K562 (cell line): Measurements from ENCODE around the gene CCNJL. TPM values are rescaled to one million over a fixed set of nuclear protein-coding genes. Genes with fewer than 3 reads are reported as not detected.

ENCODE experiments used
- ATAC-seq: fragments of 200-7000 bp; cut with Tn5 transposase; 3 replicates; pipeline ENCODE4 v1.9.1; 2020; ENCODE audit warnings: moderate library complexity
- BruUV-seq: library from RNA; stranded (reverse); fragments of 400-500 nt; replicated peaks from 2 replicates; lab custom pipeline; 2021; lab: Mats Ljungman, UMichigan
- CTCF ChIA-PET: fragments of 300-600 bp; formaldehyde crosslinking; extraction: SDS; loops from one replicate; lab custom pipeline; 2021; ENCODE audit warnings: low intra/inter-chr PET ratio; lab: Yijun Ruan, JAX
- POLR2A ChIA-PET: fragments of 300-600, 350-650 bp; sonication (Branson Sonifier 250); formaldehyde crosslinking; extraction: SDS; loops from one replicate; lab custom pipeline; 2021; ENCODE audit warnings: antibody characterized with exemption, inconsistent platforms; lab: Yijun Ruan, JAX
- DNase-seq, 4 experiments: peaks; one replicate each; pipeline versions ENCODE4 v3.0.0 to v3.0.0-alpha.2; 2011 to 2018; ENCODE audit warnings: low spot score in 3 of 4, mixed read lengths in 3 of 4; ENCODE audit errors: extremely low read depth in 1 of 4
- FAIRE-seq: peaks from 2 replicates; lab custom pipeline; 2011; peaks lifted over from hg19 to GRCh38; lab: Jason Lieb, UNC
- H2AFZ ChIP-seq: 2 replicates; pipeline ENCODE4 v1.6.0; 2011; ENCODE audit warnings: low read depth, low read length, control low read depth, inconsistent platforms
- H3K27ac ChIP-seq: fragments of 200-600 bp; 3 replicates; pipeline ENCODE4 v1.8.0; 2011; ENCODE audit warnings: low read depth, mild to moderate bottlenecking, control low read depth, inconsistent platforms, low read length, moderate library complexity, mixed read lengths; ENCODE audit errors: extremely low read depth
- H3K27me3 ChIP-seq, 2 experiments: fragments of 300-600 bp in 1 of 2; 2 replicates in 1 of 2; 3 replicates in 1 of 2; pipeline versions ENCODE4 v1.6.0 to v1.8.0; 2011; ENCODE audit warnings: inconsistent platforms in 2 of 2, low read length in 2 of 2, mild to moderate bottlenecking in 1 of 2, mixed read lengths in 1 of 2, moderate library complexity in 1 of 2; ENCODE audit not compliant: control insufficient read depth in 2 of 2, insufficient read depth in 2 of 2
- H3K36me3 ChIP-seq: fragments of 300-600 bp; 3 replicates; pipeline ENCODE4 v1.8.0; 2011; ENCODE audit warnings: mild to moderate bottlenecking, low read length, inconsistent platforms; ENCODE audit not compliant: control insufficient read depth, insufficient read depth
- H3K4me1 ChIP-seq, 2 experiments: fragments of 200-600 bp in 1 of 2; replicated peaks in 1 of 2; 2 replicates in 1 of 2; 3 replicates in 1 of 2; pipeline versions ENCODE4 v1.5.1 to v1.8.0; 2011; ENCODE audit warnings: inconsistent platforms in 2 of 2, low read length in 2 of 2, mild to moderate bottlenecking in 1 of 2, mixed read lengths in 1 of 2, moderate library complexity in 1 of 2; ENCODE audit not compliant: control insufficient read depth in 2 of 2, insufficient read depth in 2 of 2
- H3K4me2 ChIP-seq: 2 replicates; pipeline ENCODE4 v1.6.1; 2011; ENCODE audit warnings: low read length, control low read depth, inconsistent platforms, mixed read lengths; ENCODE audit not compliant: insufficient read depth
- H3K4me3 ChIP-seq: fragments of 200-600 bp; sonication (generic), shearing (Covaris generic); 2 replicates; pipeline ENCODE4 v1.5.1; 2016; ENCODE audit warnings: control low read depth, inconsistent platforms
- H3K79me2 ChIP-seq: fragments of 200-600 bp; 3 replicates; pipeline ENCODE4 v1.8.0; 2011; ENCODE audit warnings: low read length, inconsistent platforms; ENCODE audit not compliant: control insufficient read depth, insufficient read depth
- H3K9ac ChIP-seq, 2 experiments: 2 replicates each; pipeline versions ENCODE4 v1.6.0 to v1.6.1; 2011; ENCODE audit warnings: low read depth in 2 of 2, low read length in 2 of 2, control low read depth in 1 of 2, inconsistent platforms in 1 of 2, mild to moderate bottlenecking in 1 of 2, mixed read lengths in 1 of 2; ENCODE audit not compliant: insufficient read depth in 1 of 2
- H3K9me1 ChIP-seq: one replicate; pipeline ENCODE4 v1.6.0; 2011; ENCODE audit warnings: inconsistent platforms, mild to moderate bottlenecking, low read length, moderate library complexity; ENCODE audit not compliant: control insufficient read depth, insufficient read depth
- H3K9me3 ChIP-seq: replicated peaks from 2 replicates; pipeline ENCODE4 v1.5.1; 2011; ENCODE audit warnings: low read depth, low read length, inconsistent platforms; ENCODE audit not compliant: control insufficient read depth, insufficient read depth
- H4K20me1 ChIP-seq: replicated peaks from 2 replicates; pipeline ENCODE4 v1.6.1; 2011; ENCODE audit warnings: low read length, inconsistent platforms, mixed read lengths; ENCODE audit not compliant: control insufficient read depth, insufficient read depth
- BDP1 ChIP-seq: IDR thresholded peaks from 3 replicates; pipeline ENCODE4 v1.6.1; 2011; ENCODE audit not compliant: insufficient read length, insufficient read depth
- BRD9 ChIP-seq: fragments of 450-650 bp; IDR thresholded peaks from 2 replicates; pipeline ENCODE4 v1.6.1; 2018; ENCODE audit warnings: low read depth; ENCODE audit not compliant: partially characterized antibody
- KAT7 ChIP-seq: sonication (generic); formaldehyde crosslinking; IDR thresholded peaks from 2 replicates; pipeline ENCODE4 v1.8.0; 2022; ENCODE audit warnings: missing genetic modification reagents, mild to moderate bottlenecking, borderline replicate concordance
- LARP7 ChIP-seq: fragments of 450-650 bp; IDR thresholded peaks from 2 replicates; pipeline ENCODE4 v1.6.1; 2016
- NFE2 ChIP-seq: IDR thresholded peaks from 2 replicates; pipeline ENCODE4 v1.6.1; 2014; ENCODE audit warnings: antibody characterized with exemption, low read depth
- PHF8 ChIP-seq: fragments of 200-600 bp; sonication (generic); IDR thresholded peaks from 2 replicates; pipeline ENCODE4 v1.6.1; 2012; ENCODE audit warnings: mixed run types, mild to moderate bottlenecking, inconsistent platforms, low read length, moderate library complexity, borderline replicate concordance
- POLR2A ChIP-seq: fragments of 450-650 bp; conservative IDR thresholded peaks from 2 replicates; pipeline ENCODE4 v1.6.1; 2016
- POLR3A ChIP-seq: IDR thresholded peaks from 2 replicates; pipeline ENCODE4 v1.6.1; 2011; ENCODE audit warnings: borderline replicate concordance, mild to moderate bottlenecking, moderate library complexity; ENCODE audit not compliant: insufficient read length, insufficient read depth; ENCODE audit errors: extremely low read depth
- ZBTB26 ChIP-seq: fragments of 450-650 bp; formaldehyde crosslinking; IDR thresholded peaks from 2 replicates; pipeline ENCODE4 v1.4.0; 2022; ENCODE audit warnings: missing genetic modification characterization
- ZFX ChIP-seq: sonication (generic); formaldehyde crosslinking; IDR thresholded peaks from 2 replicates; pipeline ENCODE4 v1.8.0; 2022; ENCODE audit warnings: mild to moderate bottlenecking, missing genetic modification reagents, moderate library complexity
- ZHX1 ChIP-seq: fragments of 150-350 bp; conservative IDR thresholded peaks from 2 replicates; pipeline ENCODE4 v1.6.1; 2014; ENCODE audit warnings: low read length
- ZMIZ1 ChIP-seq, 2 experiments: fragments of 150-350 bp in 1 of 2; IDR thresholded peaks; 2 replicates each; pipeline ENCODE4 v1.6.1; 2012 to 2016; ENCODE audit warnings: low read depth in 2 of 2, low read length in 2 of 2, mild to moderate bottlenecking in 1 of 2, moderate library complexity in 1 of 2
- ZNF263 ChIP-seq: sonication (generic); formaldehyde crosslinking; IDR thresholded peaks from 2 replicates; pipeline ENCODE4 v1.8.0; 2022; ENCODE audit warnings: mild to moderate bottlenecking, missing genetic modification reagents, borderline replicate concordance
- ZNF707 ChIP-seq: fragments of 250-450 bp; sonication (Bioruptor Pico); conservative IDR thresholded peaks from 2 replicates; pipeline ENCODE4 v1.8.0; 2022; ENCODE audit warnings: inconsistent platforms, mild to moderate bottlenecking, moderate library complexity
- WGBS: fragments of 100-300 bp; shearing (Covaris generic); methylation state at CpG from one replicate; pipeline ENCODE4 v1.1.6; 2016; ENCODE audit warnings: low coverage, mixed read lengths; ENCODE audit not compliant: insufficient coverage; ENCODE audit errors: missing lambda C conversion rate; 5-methylcytosine and 5-hydroxymethylcytosine counted together
- in situ Hi-C: fragments of 300-500 bp; cut with MboI; formaldehyde crosslinking; loops from 4 replicates; pipeline ENCODE4 v1.15.0; 2018; ENCODE audit warnings: inconsistent platforms, mixed read lengths
- intact Hi-C: fragments of 100-400 bp; cut with micrococcal nuclease; formaldehyde crosslinking; loops from 2 replicates; pipeline ENCODE4 v1.14.2; 2022
- polyA plus RNA-seq, 8 experiments: library from polyadenylated mRNA; depleted of rRNA in 4 of 8; stranded (reverse) in 5 of 8; unstranded in 3 of 8; fragments of >200 nt; fragmentation: Nextera tagmentation in 2 of 8; fragmentation: Illumina TruSeq in 1 of 8; extraction: Ambion mirVana in 2 of 8; extraction: Trizol in 1 of 8; gene quantifications; 2 replicates each; pipeline versions ENCODE4 v1.2.1 to v1.2.3, GENCODE V29; 2011 to 2014; ENCODE audit warnings: inconsistent platforms in 1 of 8, missing spikeins in 1 of 8
- total RNA-seq, 7 experiments: library from RNA; depleted of rRNA in 6 of 7; stranded (reverse); fragments of >200 nt in 6 of 7; fragmentation: Illumina TruSeq in 2 of 7; extraction: Trizol in 2 of 7; gene quantifications; 2 replicates each; pipeline versions ENCODE4 v1.2.1 to v1.2.3, GENCODE V29; 2011 to 2021; ENCODE audit warnings: low replicate concordance in 1 of 7

CCNJL gene
- total and polyA plus RNA-seq, 9 of the 15 experiments (the other 6 are each of a cell fraction or from before 2014, with no cell fraction given): 0.04 TPM; not detected in 8

- H3K9ac ChIP-seq: no peak overlapping the region
- H3K9me1 ChIP-seq: no peaks in the 10 kb centered on the region
- no peak for TF ChIP-seq POLR2A
- TF ChIP-seq NFE2: no peak
- TF ChIP-seq KAT7 (CRISPR knock-in tag): no peak
- TF ChIP-seq BDP1: no peak
- TF ChIP-seq ZNF263: no peak
- no peak for TF ChIP-seq ZFX (CRISPR knock-in tag)
- no peak for TF ChIP-seq POLR3A
- TF ChIP-seq ZMIZ1 (IDR thresholded peaks at IDR 0.05; ENCODE audit: low read depth in 2 of 2, low read length in 2 of 2): no peak
- no peak for TF ChIP-seq BRD9
- TF ChIP-seq PHF8: no peak
- no peak for TF ChIP-seq ZHX1
- no peak for TF ChIP-seq ZBTB26
- no peak for TF ChIP-seq ZNF707 (CRISPR knock-in tag)
- no peak for TF ChIP-seq LARP7
- TF ChIP-seq, all 486 proteins: peak for 0
- CTCF ChIA-PET: no interaction called here
- peaks cover 17 to 34% of the 10 kb centered on the region in 2 experiments for H3K27me3 ChIP-seq
- no peaks in the 10 kb centered on the region for H4K20me1 ChIP-seq
- no peak overlapping the region for H3K27ac ChIP-seq
- H3K36me3 ChIP-seq: no peaks in the 10 kb centered on the region
- no peak for FAIRE-seq
- POLR2A ChIA-PET: interaction anchor here (1.2 kb wide), 1 partner anchor 11 kb away, joined by 3 read pairs; no protein-coding TSS in a partner anchor
- intact Hi-C loops: no loop called here
- DNase-seq: no peak
- no peak overlapping the region for H3K4me2 ChIP-seq
- no TSS peak for BruUV-seq
- WGBS: 3% methylated on average over 2 of the region's 2 CpGs
- H2AFZ ChIP-seq: no peak overlapping the region
- no peaks in the 10 kb centered on the region for H3K4me1 ChIP-seq
- H3K9me3 ChIP-seq: 0 out of 2 replicates have a peak, but pooled peaks cover 1% of the 10 kb centered on the region
- in situ Hi-C loops: no loop called here
- ATAC-seq: no peak
- H3K4me3 ChIP-seq: no peak overlapping the region
- H3K79me2 ChIP-seq: no peaks in the 10 kb centered on the region
Measured at GRCh38 chr5:160209917-160210316, 102.4 kb downstream of the CCNJL start.
